ENCODE measurements around the gene SLC6A1.

- no peak for TF ChIP-seq CTCF (IDR thresholded peaks at IDR 0.05; ENCODE audit: low read depth, low read length)
- no peak for TF ChIP-seq POLR2A (IDR thresholded peaks at IDR 0.05; ENCODE audit: extremely low read depth, insufficient read length)
Measured at GRCh38 chr3:11072631-11073030, 80.1 kb downstream of the SLC6A1 start.

All from NB4 (cell line).